Parathyroid adenoma (tissue), 2 donors: ENCODE data around the gene ATP5IF1.

Experiments
- H2AFZ ChIP-seq: fragments of 300-600 bp; sonication (generic); one replicate; pipeline ENCODE4 v1.7.0; 2017; ENCODE audit warnings: antibody characterized with exemption, mild to moderate bottlenecking
- H3K27ac ChIP-seq: fragments of 300-600 bp; sonication (generic); one replicate; pipeline ENCODE4 v1.7.0; 2017
- H3K27me3 ChIP-seq: fragments of 300-600 bp; sonication (generic); one replicate; pipeline ENCODE4 v1.7.0; 2017; ENCODE audit warnings: low read length; ENCODE audit not compliant: control insufficient read depth, insufficient read depth
- H3K36me3 ChIP-seq: fragments of 300-600 bp; sonication (generic); one replicate; pipeline ENCODE4 v1.7.0; 2017; ENCODE audit warnings: low read length; ENCODE audit not compliant: control insufficient read depth, insufficient read depth
- H3K4me1 ChIP-seq: fragments of 300-600 bp; sonication (generic); one replicate; pipeline ENCODE4 v1.7.0; 2017; ENCODE audit warnings: control low read depth
- H3K4me2 ChIP-seq: fragments of 300-600 bp; sonication (generic); one replicate; pipeline ENCODE4 v1.7.0; 2017; ENCODE audit warnings: low read length
- H3K4me3 ChIP-seq: fragments of 300-600 bp; sonication (generic); one replicate; pipeline ENCODE4 v1.7.0; 2017; ENCODE audit warnings: low read depth, low read length
- H3K79me2 ChIP-seq: fragments of 300-600 bp; sonication (generic); one replicate; pipeline ENCODE4 v1.7.0; 2017; ENCODE audit warnings: control low read depth
- H3K9ac ChIP-seq: fragments of 300-600 bp; sonication (generic); one replicate; pipeline ENCODE4 v1.7.0; 2017; ENCODE audit warnings: mild to moderate bottlenecking
- H3K9me3 ChIP-seq: fragments of 300-600 bp; sonication (generic); one replicate; pipeline ENCODE4 v1.7.0; 2017; ENCODE audit warnings: low read length; ENCODE audit not compliant: control insufficient read depth
- TF ChIP-seq, protein P1 (sequence below): fragments of 300-600 bp; sonication (generic); IDR thresholded peaks from one replicate; pipeline ENCODE4 v1.7.0; 2017; ENCODE audit warnings: antibody characterized with exemption, mild to moderate bottlenecking
- donor health status: primary hyperparathyroidism.

ATP5IF1 gene

DNA sequence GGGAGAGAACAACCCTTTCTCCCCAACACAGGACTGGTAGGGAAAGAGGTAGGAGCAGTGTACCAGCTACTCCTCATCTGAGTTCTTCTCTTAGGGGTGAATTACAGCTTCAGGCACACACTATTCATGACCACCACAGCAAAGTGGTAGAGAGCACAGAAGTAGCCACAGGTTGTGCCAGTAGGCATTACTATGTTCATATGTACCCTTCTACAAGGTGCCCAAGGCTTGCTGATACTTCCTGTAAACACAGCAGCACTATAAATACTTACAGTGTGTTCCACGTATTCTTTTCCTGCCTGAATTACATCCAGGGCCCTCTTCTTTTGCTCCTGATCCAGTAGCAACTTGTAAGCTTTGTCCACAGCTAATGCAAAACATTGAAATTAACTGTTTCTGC is 26.2 kb upstream of the ATP5IF1 start:
- Histone ChIP-seq H3K27me3 (no peaks in the 10 kb centered on the region), H3K9ac (no peak overlapping the region), H3K9me3 (no peaks in the 10 kb centered on the region), H2AFZ (no peak overlapping the region), H3K4me1 (no peaks in the 10 kb centered on the region), H3K36me3 (no peaks in the 10 kb centered on the region), H3K27ac (no peak overlapping the region), H3K4me2 (no peak overlapping the region), H3K79me2 (no peaks in the 10 kb centered on the region), H3K4me3 (no peak overlapping the region)
- TF ChIP-seq, protein P1, sequence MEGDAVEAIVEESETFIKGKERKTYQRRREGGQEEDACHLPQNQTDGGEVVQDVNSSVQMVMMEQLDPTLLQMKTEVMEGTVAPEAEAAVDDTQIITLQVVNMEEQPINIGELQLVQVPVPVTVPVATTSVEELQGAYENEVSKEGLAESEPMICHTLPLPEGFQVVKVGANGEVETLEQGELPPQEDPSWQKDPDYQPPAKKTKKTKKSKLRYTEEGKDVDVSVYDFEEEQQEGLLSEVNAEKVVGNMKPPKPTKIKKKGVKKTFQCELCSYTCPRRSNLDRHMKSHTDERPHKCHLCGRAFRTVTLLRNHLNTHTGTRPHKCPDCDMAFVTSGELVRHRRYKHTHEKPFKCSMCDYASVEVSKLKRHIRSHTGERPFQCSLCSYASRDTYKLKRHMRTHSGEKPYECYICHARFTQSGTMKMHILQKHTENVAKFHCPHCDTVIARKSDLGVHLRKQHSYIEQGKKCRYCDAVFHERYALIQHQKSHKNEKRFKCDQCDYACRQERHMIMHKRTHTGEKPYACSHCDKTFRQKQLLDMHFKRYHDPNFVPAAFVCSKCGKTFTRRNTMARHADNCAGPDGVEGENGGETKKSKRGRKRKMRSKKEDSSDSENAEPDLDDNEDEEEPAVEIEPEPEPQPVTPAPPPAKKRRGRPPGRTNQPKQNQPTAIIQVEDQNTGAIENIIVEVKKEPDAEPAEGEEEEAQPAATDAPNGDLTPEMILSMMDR: no peak

DNA sequence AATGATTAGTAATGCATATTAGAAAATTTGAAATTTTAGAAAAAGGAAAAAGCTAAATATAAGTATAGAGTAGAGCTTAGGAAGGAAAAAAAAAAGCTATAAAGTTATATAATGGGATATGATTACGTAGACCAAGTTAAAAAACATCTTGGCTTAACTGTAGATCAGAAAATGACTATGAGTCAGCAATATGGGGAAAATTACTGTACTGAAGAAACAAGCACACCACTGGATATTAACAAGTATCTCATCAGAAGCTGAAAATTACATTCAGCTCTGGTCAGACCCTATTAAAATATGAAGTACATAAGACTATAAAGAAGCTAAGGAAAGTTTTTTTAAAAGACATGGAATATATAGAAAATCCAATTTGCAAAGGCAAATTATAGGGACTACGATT is 22.6 kb upstream of the ATP5IF1 start:
- TF ChIP-seq, protein P1: no peak
- Histone ChIP-seq H3K79me2 (no peaks in the 10 kb centered on the region), H3K27ac (no peak overlapping the region), H2AFZ (no peak overlapping the region), H3K4me2 (no peak overlapping the region), H3K9me3 (no peaks in the 10 kb centered on the region), H3K36me3 (no peaks in the 10 kb centered on the region), H3K4me3 (no peak overlapping the region), H3K27me3 (no peaks in the 10 kb centered on the region), H3K9ac (no peak overlapping the region), H3K4me1 (no peaks in the 10 kb centered on the region)

DNA sequence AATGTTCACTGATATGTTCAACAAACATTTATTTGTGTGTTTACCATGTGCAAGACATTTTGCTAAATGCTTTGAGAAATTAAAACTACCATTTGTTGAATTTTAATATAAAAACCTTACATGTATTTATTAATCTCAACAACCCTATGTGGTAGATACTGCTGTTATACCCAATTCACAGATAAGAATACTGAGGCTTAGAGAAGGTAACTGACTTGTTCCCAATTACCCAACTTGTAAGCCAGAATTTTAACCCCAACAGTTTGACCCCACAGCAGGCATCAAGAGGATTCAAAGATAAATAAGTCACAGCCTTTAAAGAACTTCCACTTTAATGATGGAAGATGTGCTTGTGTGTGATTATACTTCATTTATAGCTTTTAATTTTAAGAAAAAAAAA is 6.8 kb upstream of the ATP5IF1 start:
- no peak overlapping the region for H2AFZ ChIP-seq
- H3K4me2 ChIP-seq: no peak overlapping the region
- no peak overlapping the region for H3K27ac ChIP-seq
- no peaks in the 10 kb centered on the region for H3K9me3 ChIP-seq
- H3K4me1 ChIP-seq: no peaks in the 10 kb centered on the region
- peaks cover 5% of the 10 kb centered on the region for H3K79me2 ChIP-seq
- H3K36me3 ChIP-seq: no peaks in the 10 kb centered on the region
- no peaks in the 10 kb centered on the region for H3K27me3 ChIP-seq
- no peak overlapping the region for H3K4me3 ChIP-seq
- TF ChIP-seq, protein P1: no peak
- no peak overlapping the region for H3K9ac ChIP-seq

DNA sequence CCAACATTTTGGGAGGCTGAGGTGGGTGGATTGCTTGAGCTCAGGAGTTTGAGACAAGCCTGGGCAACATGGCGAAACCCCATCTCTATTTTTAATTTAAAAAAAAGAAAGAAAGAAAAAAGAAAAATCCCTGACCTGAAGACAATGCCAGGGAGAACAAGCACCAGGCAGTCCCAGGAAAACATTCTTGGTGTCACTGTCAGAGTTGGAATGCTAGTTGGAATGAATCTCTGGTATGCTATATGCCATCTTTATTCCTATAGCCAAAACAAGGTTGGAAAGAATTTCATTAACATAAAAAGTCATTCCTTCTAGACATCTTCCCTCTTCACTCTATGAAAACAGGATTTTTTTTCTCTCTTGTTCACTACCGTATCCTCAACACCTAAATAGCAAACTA is 5.9 kb upstream of the ATP5IF1 start:
- Histone ChIP-seq H3K27me3 (no peaks in the 10 kb centered on the region), H3K4me2 (no peak overlapping the region), H3K4me3 (no peak overlapping the region), H3K9me3 (no peaks in the 10 kb centered on the region), H3K9ac (no peak overlapping the region), H2AFZ (no peak overlapping the region), H3K4me1 (no peaks in the 10 kb centered on the region), H3K36me3 (no peaks in the 10 kb centered on the region), H3K79me2 (peaks cover 5% of the 10 kb centered on the region), H3K27ac (no peak overlapping the region)
- TF ChIP-seq, protein P1: no peak

DNA sequence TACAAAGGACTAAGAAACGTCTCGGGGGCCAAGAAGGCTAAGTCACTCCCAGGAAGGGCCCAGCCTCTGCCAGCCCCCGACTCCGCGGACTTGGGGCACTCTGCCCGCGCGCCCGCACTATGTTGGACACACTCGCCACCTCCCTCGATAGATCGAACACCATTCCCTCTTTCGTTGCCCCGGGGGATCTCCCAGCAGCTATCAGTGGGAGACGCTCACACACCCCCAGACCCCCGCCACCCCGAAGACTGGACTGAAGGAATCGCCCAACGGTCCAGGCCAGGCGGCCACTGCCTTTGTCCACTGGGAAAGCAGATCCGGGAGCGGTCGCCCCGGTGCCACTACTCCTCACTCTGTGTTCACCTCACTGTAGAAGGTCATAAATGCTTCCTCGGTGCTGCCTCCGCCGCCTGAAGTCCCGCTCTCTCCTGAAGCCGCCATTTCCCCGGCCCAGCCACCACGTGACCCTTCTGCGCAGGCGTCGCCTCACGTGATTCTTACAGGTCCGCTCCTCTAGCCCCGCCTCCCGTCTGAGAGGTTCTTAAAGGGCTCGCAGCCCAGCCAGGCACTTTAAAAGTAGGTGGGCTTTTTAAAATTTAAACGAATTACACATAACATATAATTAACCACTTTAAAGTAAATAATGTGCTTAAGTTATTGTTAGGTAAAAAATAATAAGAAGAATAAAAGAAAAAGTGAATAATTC is 3.2 kb upstream of the ATP5IF1 start, which contains the start of gene DNAJC8:
Gene DNAJC8, minus strand, starts transcription at position 472 of the 706 bp plus-strand sequence. Its CDS starts 31 bp downstream, at position 441.
- Histone ChIP-seq H3K27ac (peak within 1 kb of the TSS; percentile 60), H3K36me3 (no peaks in the 10 kb centered on the region), H2AFZ (peak within 1 kb of the TSS; percentile 79), H3K9ac (peak within 1 kb of the TSS; percentile 17), H3K79me2 (peaks cover 7% of the 10 kb centered on the region), H3K4me2 (peak within 1 kb of the TSS; percentile 73), H3K27me3 (no peaks in the 10 kb centered on the region), H3K4me3 (peak within 1 kb of the TSS; percentile 98), H3K9me3 (no peaks in the 10 kb centered on the region), H3K4me1 (peaks cover 2% of the 10 kb centered on the region)
- TF ChIP-seq, protein P1: no peak
